Lower lobe of right lung (tissue), 2 donors: Measurements from ENCODE around the gene NTN5. TPM values are rescaled to one million over a fixed set of nuclear protein-coding genes. Genes with fewer than 3 reads are reported as not detected.
"Not testable (repeated sequence)": the region's sequence is repeated elsewhere in the genome, so short reads cannot be mapped to it uniquely, and the experiment has no call there.

ENCODE experiments used
- ATAC-seq, 2 donors: fragments of 200-7000 bp; cut with Tn5 transposase; one replicate each; pipeline ENCODE4 v1.9.1; 2020 to 2022; ENCODE audit warnings: mild to moderate bottlenecking in 2 of 2, moderate library complexity in 2 of 2
- DNase-seq: peaks from one replicate; pipeline ENCODE4 v3.0.0-alpha.2; 2020
- H3K27ac ChIP-seq: fragments of 200-600 bp; one replicate; pipeline ENCODE4 v1.8.0; 2022
- H3K27me3 ChIP-seq: fragments of 200-600 bp; one replicate; pipeline ENCODE4 v1.8.0; 2022; ENCODE audit warnings: low read depth
- H3K36me3 ChIP-seq: fragments of 200-600 bp; one replicate; pipeline ENCODE4 v1.8.0; 2022; ENCODE audit warnings: mild to moderate bottlenecking
- H3K4me1 ChIP-seq: fragments of 200-600 bp; one replicate; pipeline ENCODE4 v1.8.0; 2022
- H3K4me3 ChIP-seq: fragments of 200-600 bp; one replicate; pipeline ENCODE4 v1.8.0; 2022; ENCODE audit warnings: mild to moderate bottlenecking
- H3K9me3 ChIP-seq: fragments of 200-600 bp; one replicate; pipeline ENCODE4 v1.8.0; 2022
- CTCF ChIP-seq: fragments of 200-600 bp; IDR thresholded peaks from one replicate; pipeline ENCODE4 v1.8.0; 2022; ENCODE audit warnings: antibody characterized with exemption, mild to moderate bottlenecking
- intact Hi-C: fragments of 100-400 bp; cut with DNase I; formaldehyde crosslinking; loops from one replicate; pipeline ENCODE4 v1.11.0; 2022
- total RNA-seq: library from RNA; stranded (reverse); fragmentation: NEBNext Ultra II Directional; extraction: Animal tissue kit (Norgen Biotek cat#: 25700); gene quantifications from one replicate; pipeline ENCODE4 v1.2.1, GENCODE V29; 2021
- donor health status: DM: no; HTN: yes; CAD: no; lungs with severe emphysema.

Gene NTN5
- total RNA-seq, 1 donor from 2014 or later = 0.24 TPM

DNA sequence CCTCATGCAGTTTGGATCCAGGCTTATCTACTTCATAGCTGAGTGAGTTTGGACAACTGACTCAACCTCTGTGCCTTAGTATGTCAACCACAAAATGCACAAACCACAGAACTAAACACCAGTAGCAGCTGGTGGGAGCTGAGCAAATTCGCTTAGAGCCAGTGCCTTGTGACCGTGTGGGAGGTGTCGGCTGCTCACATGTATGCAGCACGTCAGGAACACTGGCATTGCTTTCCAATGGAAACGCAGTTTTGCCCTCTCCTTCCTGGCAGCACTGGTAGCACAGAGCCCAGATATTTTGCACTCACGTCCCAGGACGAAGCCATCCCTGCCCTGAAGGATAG is 8.3 kb upstream of the NTN5 start:
- no peak for ATAC-seq
- DNase-seq = no peak
- Histone ChIP-seq H3K4me1 (no peaks in the 10 kb centered on the region), H3K27ac (no peak overlapping the region), H3K36me3 (no peaks in the 10 kb centered on the region), H3K9me3 (no peaks in the 10 kb centered on the region), H3K27me3 (no peaks in the 10 kb centered on the region), H3K4me3 (no peak overlapping the region)
- intact Hi-C loops = no loop called here
- TF ChIP-seq CTCF = no peak

- no peak overlapping the region for H3K4me3 ChIP-seq
- H3K27me3 ChIP-seq = no peaks in the 10 kb centered on the region
- ATAC-seq = peak in 1 of 2 donors; percentile 5
- DNase-seq = no peak
- no peak overlapping the region for H3K27ac ChIP-seq
- H3K36me3 ChIP-seq = no peaks in the 10 kb centered on the region
- intact Hi-C loops = no loop called here
- TF ChIP-seq CTCF = no peak
- H3K4me1 ChIP-seq = peaks cover 2% of the 10 kb centered on the region
- H3K9me3 ChIP-seq = no peaks in the 10 kb centered on the region
Observed at GRCh38 chr19:48680436-48681126, 7.8 kb upstream of the NTN5 start.

DNA sequence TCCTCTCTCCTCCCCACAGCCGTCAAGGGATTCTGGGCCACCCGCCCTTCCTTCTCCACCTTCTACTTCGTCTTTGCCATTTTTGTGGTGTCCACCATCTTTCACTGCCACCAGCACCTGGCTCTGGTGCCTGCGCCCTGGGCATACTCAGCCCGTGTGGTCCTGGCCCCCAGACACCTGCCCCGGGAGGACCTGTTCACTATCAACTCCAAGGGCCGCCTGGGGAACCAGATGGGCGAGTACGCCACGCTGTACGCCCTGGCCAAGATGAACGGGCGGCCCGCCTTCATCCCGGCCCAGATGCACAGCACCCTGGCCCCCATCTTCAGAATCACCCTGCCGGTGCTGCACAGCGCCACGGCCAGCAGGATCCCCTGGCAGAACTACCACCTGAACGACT is 7.2 kb upstream of the NTN5 start:
- H3K27ac ChIP-seq, H3K27me3 ChIP-seq, intact Hi-C loops, H3K36me3 ChIP-seq, DNase-seq, H3K9me3 ChIP-seq, H3K4me3 ChIP-seq, H3K4me1 ChIP-seq, ATAC-seq: not testable (repeated sequence)

- Histone ChIP-seq H3K4me1 (peaks cover 9% of the 10 kb centered on the region), H3K27ac (no peak overlapping the region), H3K9me3 (no peaks in the 10 kb centered on the region), H3K4me3 (no peak overlapping the region), H3K36me3 (no peaks in the 10 kb centered on the region), H3K27me3 (no peaks in the 10 kb centered on the region)
- ATAC-seq = no peak
- no peak for TF ChIP-seq CTCF
- no peak for DNase-seq
- intact Hi-C loops = no loop called here
Observed at GRCh38 chr19:48678201-48678600, 5.4 kb upstream of the NTN5 start.

GRCh38 chr19:48676887-48677286 is 4.1 kb upstream of the NTN5 start:
- no peak for TF ChIP-seq CTCF
- intact Hi-C loops = no loop called here
- ATAC-seq = no peak

DNA sequence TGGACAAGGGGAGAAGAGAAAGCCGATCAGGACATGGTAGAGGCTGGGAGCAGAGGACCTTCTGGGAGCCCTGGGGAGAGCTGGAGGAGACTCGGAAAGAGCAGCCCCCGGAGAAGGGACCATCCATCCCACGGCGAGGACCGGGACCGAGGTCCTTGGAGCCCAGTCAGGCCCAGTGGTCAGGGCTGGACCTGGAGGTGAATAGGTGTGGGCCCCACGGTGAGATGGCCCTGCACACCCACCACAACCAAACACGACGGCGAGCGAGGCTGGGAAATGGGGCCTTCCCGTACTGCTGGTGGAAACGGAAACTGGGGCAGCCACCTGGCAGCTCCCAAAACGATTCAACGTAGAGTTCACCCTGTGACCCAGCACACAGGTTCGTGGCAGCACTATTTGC is 3.7 kb upstream of the NTN5 start:
- H3K27ac ChIP-seq = no peak overlapping the region

More at GRCh38 chr19:48676887-48677286, 4.1 kb upstream of the NTN5 start:
- Histone ChIP-seq H3K36me3 (no peaks in the 10 kb centered on the region), H3K9me3 (no peaks in the 10 kb centered on the region), H3K4me3 (no peak overlapping the region), H3K27me3 (no peaks in the 10 kb centered on the region), H3K4me1 (peaks cover 9% of the 10 kb centered on the region), H3K27ac (no peak overlapping the region)
- DNase-seq = no peak

More for the DNA sequence above, 3.7 kb upstream of the NTN5 start:
- Histone ChIP-seq H3K9me3 (no peaks in the 10 kb centered on the region), H3K4me3 (no peak overlapping the region), H3K27me3 (no peaks in the 10 kb centered on the region), H3K4me1 (peaks cover 9% of the 10 kb centered on the region), H3K36me3 (no peaks in the 10 kb centered on the region)
- DNase-seq (no peak), ATAC-seq (no peak)
- intact Hi-C loops = no loop called here
- TF ChIP-seq CTCF = no peak
